Measurements from ENCODE around the gene ANKRD23. TPM values are rescaled to one million over a fixed set of nuclear protein-coding genes. Genes with fewer than 3 reads are reported as not detected.

ANKRD23 gene
- total and polyA plus RNA-seq, 2 of the 13 experiments (the other 11 are each of a cell fraction or from before 2014, with no cell fraction given), result 1.5 to 1.6 TPM

DNA sequence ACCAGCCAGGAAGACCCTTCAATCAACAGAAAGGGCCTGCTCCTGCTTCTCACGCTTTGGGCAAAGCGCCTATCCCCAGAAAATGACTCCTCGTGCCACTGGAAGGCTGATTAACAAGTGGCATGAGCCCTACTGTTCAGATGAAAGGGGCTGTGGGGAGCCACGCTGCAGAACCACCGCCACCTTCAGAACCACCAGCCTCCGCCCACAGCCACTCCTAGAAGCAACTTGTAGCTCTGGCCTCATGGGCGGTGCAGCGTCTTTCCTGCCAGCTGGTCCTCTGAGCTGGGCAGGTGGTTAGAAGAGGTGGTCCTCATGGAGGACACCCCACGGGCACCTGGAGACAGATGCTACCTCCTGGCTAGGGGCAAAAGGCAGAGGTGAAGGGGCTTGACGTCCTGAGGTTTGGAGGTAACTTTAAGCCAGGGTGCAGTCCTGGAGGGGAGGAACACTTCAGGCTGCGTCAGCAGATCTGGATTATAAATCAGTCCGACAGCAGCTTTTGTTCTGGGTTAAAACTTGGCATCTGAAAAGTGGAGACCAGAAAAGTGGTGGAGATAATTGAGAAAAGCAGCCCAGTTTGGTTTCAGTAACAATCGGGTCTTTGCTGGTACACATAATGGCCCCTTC, 26.9 kb upstream of the ANKRD23 start (continued):
- TF ChIP-seq, protein P1, sequence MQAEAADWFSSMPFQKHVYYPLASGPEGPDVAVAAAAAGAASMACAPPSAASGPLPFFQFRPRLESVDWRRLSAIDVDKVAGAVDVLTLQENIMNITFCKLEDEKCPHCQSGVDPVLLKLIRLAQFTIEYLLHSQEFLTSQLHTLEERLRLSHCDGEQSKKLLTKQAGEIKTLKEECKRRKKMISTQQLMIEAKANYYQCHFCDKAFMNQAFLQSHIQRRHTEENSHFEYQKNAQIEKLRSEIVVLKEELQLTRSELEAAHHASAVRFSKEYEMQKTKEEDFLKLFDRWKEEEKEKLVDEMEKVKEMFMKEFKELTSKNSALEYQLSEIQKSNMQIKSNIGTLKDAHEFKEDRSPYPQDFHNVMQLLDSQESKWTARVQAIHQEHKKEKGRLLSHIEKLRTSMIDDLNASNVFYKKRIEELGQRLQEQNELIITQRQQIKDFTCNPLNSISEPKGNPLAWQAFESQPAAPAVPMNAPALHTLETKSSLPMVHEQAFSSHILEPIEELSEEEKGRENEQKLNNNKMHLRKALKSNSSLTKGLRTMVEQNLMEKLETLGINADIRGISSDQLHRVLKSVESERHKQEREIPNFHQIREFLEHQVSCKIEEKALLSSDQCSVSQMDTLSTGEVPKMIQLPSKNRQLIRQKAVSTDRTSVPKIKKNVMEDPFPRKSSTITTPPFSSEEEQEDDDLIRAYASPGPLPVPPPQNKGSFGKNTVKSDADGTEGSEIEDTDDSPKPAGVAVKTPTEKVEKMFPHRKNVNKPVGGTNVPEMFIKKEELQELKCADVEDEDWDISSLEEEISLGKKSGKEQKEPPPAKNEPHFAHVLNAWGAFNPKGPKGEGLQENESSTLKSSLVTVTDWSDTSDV (CRISPR knock-in tag; IDR thresholded peaks at IDR 0.05), result no peak
- TF ChIP-seq ZNF850 (CRISPR knock-in tag; conservative IDR thresholded peaks at IDR 0.05), result no peak
- TF ChIP-seq MAZ (IDR thresholded peaks at IDR 0.05; ENCODE audit: borderline replicate concordance, low read depth, low read length), result no peak
- no peak for TF ChIP-seq MAZ (CRISPR knock-in tag; IDR thresholded peaks at IDR 0.05; ENCODE audit: low read depth)
- no peak for TF ChIP-seq RCOR2 (CRISPR knock-in tag; IDR thresholded peaks at IDR 0.05)
- TF ChIP-seq PHF8 (CRISPR knock-in tag; IDR thresholded peaks at IDR 0.05), result 0 out of 2 replicates have a peak, but pooled peaks have one; percentile 6
- no peak for TF ChIP-seq HNF4A (CRISPR knock-in tag; IDR thresholded peaks at IDR 0.05)
- TF ChIP-seq CBX2 (IDR thresholded peaks at IDR 0.05; ENCODE audit: low read depth, low read length), result no peak
- TF ChIP-seq CBX2 (CRISPR knock-in tag; IDR thresholded peaks at IDR 0.05; ENCODE audit: low read depth), result no peak
- TF ChIP-seq ZNF772 (CRISPR knock-in tag; IDR thresholded peaks at IDR 0.05), result no peak
- TF ChIP-seq AHR (CRISPR knock-in tag; IDR thresholded peaks at IDR 0.05), result no peak
- TF ChIP-seq XBP1 (CRISPR knock-in tag; IDR thresholded peaks at IDR 0.05), result no peak
- no peak for TF ChIP-seq RXRB (CRISPR knock-in tag; IDR thresholded peaks at IDR 0.05; ENCODE audit: borderline replicate concordance)
- TF ChIP-seq, protein P2, sequence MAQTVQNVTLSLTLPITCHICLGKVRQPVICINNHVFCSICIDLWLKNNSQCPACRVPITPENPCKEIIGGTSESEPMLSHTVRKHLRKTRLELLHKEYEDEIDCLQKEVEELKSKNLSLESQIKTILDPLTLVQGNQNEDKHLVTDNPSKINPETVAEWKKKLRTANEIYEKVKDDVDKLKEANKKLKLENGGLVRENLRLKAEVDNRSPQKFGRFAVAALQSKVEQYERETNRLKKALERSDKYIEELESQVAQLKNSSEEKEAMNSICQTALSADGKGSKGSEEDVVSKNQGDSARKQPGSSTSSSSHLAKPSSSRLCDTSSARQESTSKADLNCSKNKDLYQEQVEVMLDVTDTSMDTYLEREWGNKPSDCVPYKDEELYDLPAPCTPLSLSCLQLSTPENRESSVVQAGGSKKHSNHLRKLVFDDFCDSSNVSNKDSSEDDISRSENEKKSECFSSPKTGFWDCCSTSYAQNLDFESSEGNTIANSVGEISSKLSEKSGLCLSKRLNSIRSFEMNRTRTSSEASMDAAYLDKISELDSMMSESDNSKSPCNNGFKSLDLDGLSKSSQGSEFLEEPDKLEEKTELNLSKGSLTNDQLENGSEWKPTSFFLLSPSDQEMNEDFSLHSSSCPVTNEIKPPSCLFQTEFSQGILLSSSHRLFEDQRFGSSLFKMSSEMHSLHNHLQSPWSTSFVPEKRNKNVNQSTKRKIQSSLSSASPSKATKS (CRISPR knock-in tag; IDR thresholded peaks at IDR 0.05), result no peak; the same call in 1 of the 2 replicates
- TF ChIP-seq, protein P3, sequence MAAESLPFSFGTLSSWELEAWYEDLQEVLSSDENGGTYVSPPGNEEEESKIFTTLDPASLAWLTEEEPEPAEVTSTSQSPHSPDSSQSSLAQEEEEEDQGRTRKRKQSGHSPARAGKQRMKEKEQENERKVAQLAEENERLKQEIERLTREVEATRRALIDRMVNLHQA (CRISPR knock-in tag; IDR thresholded peaks at IDR 0.05), result no peak
- TF ChIP-seq SNAI1 (CRISPR knock-in tag; IDR thresholded peaks at IDR 0.05; ENCODE audit: borderline replicate concordance), result no peak
- TF ChIP-seq, protein P4, sequence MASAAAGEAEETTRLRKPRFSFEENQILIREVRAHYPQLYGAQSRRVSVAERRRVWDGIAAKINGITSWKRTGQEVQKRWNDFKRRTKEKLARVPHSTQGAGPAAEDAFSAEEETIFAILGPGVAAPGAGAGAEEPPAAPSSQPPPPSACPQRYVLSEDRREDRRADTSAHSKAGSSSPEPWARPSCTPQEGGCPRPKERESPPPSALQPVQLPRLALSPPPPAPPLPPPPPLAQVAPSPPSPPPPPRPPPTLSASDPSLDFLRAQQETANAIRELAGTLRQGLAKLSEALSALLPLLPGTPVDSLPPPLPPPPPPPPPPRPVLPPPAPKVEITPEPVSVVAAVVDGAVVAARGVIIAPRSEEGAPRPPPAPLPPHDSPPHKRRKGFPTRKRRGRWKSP (CRISPR knock-in tag; IDR thresholded peaks at IDR 0.05), result 0 out of 2 replicates have a peak, but pooled peaks have one; percentile 3
- TF ChIP-seq, protein P5, sequence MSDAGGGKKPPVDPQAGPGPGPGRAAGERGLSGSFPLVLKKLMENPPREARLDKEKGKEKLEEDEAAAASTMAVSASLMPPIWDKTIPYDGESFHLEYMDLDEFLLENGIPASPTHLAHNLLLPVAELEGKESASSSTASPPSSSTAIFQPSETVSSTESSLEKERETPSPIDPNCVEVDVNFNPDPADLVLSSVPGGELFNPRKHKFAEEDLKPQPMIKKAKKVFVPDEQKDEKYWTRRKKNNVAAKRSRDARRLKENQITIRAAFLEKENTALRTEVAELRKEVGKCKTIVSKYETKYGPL (CRISPR knock-in tag; IDR thresholded peaks at IDR 0.05), result no peak
- no peak for TF ChIP-seq FOXA3 (CRISPR knock-in tag; IDR thresholded peaks at IDR 0.05)
- TF ChIP-seq HOXA7 (CRISPR knock-in tag; IDR thresholded peaks at IDR 0.05), result no peak
- TF ChIP-seq HNRNPK (IDR thresholded peaks at IDR 0.05; ENCODE audit: low read depth, low read length, poor library complexity, severe bottlenecking), result no peak
- no peak for TF ChIP-seq ZNF782 (CRISPR knock-in tag; IDR thresholded peaks at IDR 0.05; ENCODE audit: borderline replicate concordance)
- TF ChIP-seq CBFB (CRISPR knock-in tag; IDR thresholded peaks at IDR 0.05), result 0 out of 2 replicates have a peak, but pooled peaks have one; percentile 14
- TF ChIP-seq STAG1 (CRISPR knock-in tag; IDR thresholded peaks at IDR 0.05), result no peak
- 0 out of 2 replicates have a peak, but pooled peaks have one; percentile 36 for TF ChIP-seq ZMAT3 (CRISPR knock-in tag; conservative IDR thresholded peaks at IDR 0.05)

All from HepG2 (cell line).